Measurements from ENCODE around the gene FILIP1.

Gene FILIP1

GRCh38 chr6:75291744-75292143 lies 201.9 kb downstream of the FILIP1 start:
- no peak overlapping the region for H3K27ac ChIP-seq
- no peak for TF ChIP-seq CTCF (conservative IDR thresholded peaks at IDR 0.05)

GRCh38 chr6:75291331-75291730 lies 202.3 kb downstream of the FILIP1 start:
- TF ChIP-seq CTCF (conservative IDR thresholded peaks at IDR 0.05): no peak
- no peak overlapping the region for H3K27ac ChIP-seq

- no peak for TF ChIP-seq CTCF (conservative IDR thresholded peaks at IDR 0.05)
- no peak overlapping the region for H3K27ac ChIP-seq
These were observed 203.3 kb downstream of the FILIP1 start for GRCh38 chr6:75290136-75290945.

GRCh38 chr6:75288023-75288422 lies 205.6 kb downstream of the FILIP1 start:
- no peak for TF ChIP-seq CTCF (conservative IDR thresholded peaks at IDR 0.05)
- no peak overlapping the region for H3K27ac ChIP-seq

GRCh38 chr6:75287424-75287823 lies 206.2 kb downstream of the FILIP1 start:
- no peak for TF ChIP-seq CTCF (conservative IDR thresholded peaks at IDR 0.05)
- no peak overlapping the region for H3K27ac ChIP-seq

- H3K27ac ChIP-seq: no peak overlapping the region
- TF ChIP-seq CTCF (conservative IDR thresholded peaks at IDR 0.05): no peak
These were observed 206.6 kb downstream of the FILIP1 start for GRCh38 chr6:75286955-75287354.

GRCh38 chr6:75285283-75285639 lies 208.3 kb downstream of the FILIP1 start:
- H3K27ac ChIP-seq: peak overlapping the region; percentile 89
- TF ChIP-seq CTCF (conservative IDR thresholded peaks at IDR 0.05): no peak

Data from VCaP (cell line).